H1 (cell line): ENCODE results near the gene SAPCD1.

ENCODE experiments used
- BACH1 ChIP-seq: IDR thresholded peaks from 2 replicates; pipeline ENCODE4 v1.6.1; 2012; ENCODE audit warnings: low read length, improper control_type of control experiment
- CHD2 ChIP-seq: IDR thresholded peaks from 2 replicates; pipeline ENCODE4 v1.6.1; 2012; ENCODE audit warnings: low read length, improper control_type of control experiment
- CTCF ChIP-seq, 3 experiments: IDR thresholded peaks; 1 replicate in 2 of 3; 2 replicates in 1 of 3; pipeline versions ENCODE4 v1.5.1 to v1.6.1; 2011; ENCODE audit warnings: low read length in 3 of 3, mild to moderate bottlenecking in 3 of 3, inconsistent platforms in 2 of 3, low read depth in 1 of 3, moderate library complexity in 1 of 3; ENCODE audit not compliant: insufficient read depth in 1 of 3; ENCODE audit errors: control extremely low read depth in 1 of 3
- RFX5 ChIP-seq: IDR thresholded peaks from 2 replicates; pipeline ENCODE4 v1.6.1; 2011; ENCODE audit warnings: low read depth, low read length, improper control_type of control experiment, borderline replicate concordance
- RXRA ChIP-seq: IDR thresholded peaks from 2 replicates; pipeline ENCODE4 v1.6.1; 2011; ENCODE audit warnings: low read depth, mild to moderate bottlenecking, low read length, moderate library complexity; ENCODE audit not compliant: insufficient read depth
- SAP30 ChIP-seq: fragments of 300-600 bp; sonication (generic); IDR thresholded peaks from 2 replicates; pipeline ENCODE4 v1.7.1; 2012; ENCODE audit warnings: low read length, moderate library complexity, mild to moderate bottlenecking, inconsistent platforms; ENCODE audit not compliant: insufficient read depth, insufficient replicate concordance
- TCF12 ChIP-seq: IDR thresholded peaks from 2 replicates; pipeline ENCODE4 v1.6.1; 2011; ENCODE audit warnings: low read depth, mild to moderate bottlenecking, low read length

DNA sequence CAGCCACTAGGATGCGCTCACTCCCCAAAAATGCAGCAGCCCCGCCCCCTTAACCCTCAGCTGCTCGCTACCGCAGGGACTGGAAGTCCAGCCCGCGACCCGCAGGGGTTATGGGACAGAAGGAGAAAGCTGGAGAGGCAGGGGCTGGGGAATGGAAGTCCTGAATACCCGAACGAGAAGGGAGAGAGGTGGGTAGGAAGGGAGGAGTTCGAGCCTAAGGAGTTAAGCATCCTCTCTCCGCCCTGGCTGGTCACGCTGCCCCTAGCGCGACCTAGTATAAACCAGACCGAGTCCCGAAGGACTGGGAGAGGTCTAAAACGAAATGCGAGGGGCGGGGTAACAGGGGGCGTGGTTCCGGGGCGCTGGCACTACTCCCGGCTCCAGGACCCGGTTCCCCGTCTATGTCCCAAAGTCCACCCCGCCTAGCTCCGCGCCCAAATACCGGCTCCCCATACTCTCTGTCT, 32.9 kb upstream of the SAPCD1 start:
- TF ChIP-seq CTCF (IDR thresholded peaks at IDR 0.05; ENCODE audit: control extremely low read depth in 1 of 3, insufficient read depth in 1 of 3, low read depth in 1 of 3, low read length in 3 of 3) (peak in 2 of 3 experiments; percentile 86 to 87; a peak in 3 of 4 replicates), TCF12 (no peak), BACH1 (no peak), SAP30 (peak; percentile 84), RFX5 (no peak), RXRA (no peak), CHD2 (no peak)
